K562 (cell line): ENCODE data around the gene STAB2. TPM values are rescaled to one million over a fixed set of nuclear protein-coding genes. Genes with fewer than 3 reads are reported as not detected.

Source experiments
- ZNF384 ChIP-seq: IDR thresholded peaks from 2 replicates; pipeline ENCODE4 v1.6.1; 2012; ENCODE audit warnings: low read depth, low read length, improper control_type of control experiment
- polyA plus RNA-seq, 8 experiments: library from polyadenylated mRNA; depleted of rRNA in 4 of 8; stranded (reverse) in 5 of 8; unstranded in 3 of 8; fragments of >200 nt; fragmentation: Nextera tagmentation in 2 of 8; fragmentation: Illumina TruSeq in 1 of 8; extraction: Ambion mirVana in 2 of 8; extraction: Trizol in 1 of 8; gene quantifications; 2 replicates each; pipeline versions ENCODE4 v1.2.1 to v1.2.3, GENCODE V29; 2011 to 2014; ENCODE audit warnings: inconsistent platforms in 1 of 8, missing spikeins in 1 of 8
- total RNA-seq, 7 experiments: library from RNA; depleted of rRNA in 6 of 7; stranded (reverse); fragments of >200 nt in 6 of 7; fragmentation: Illumina TruSeq in 2 of 7; extraction: Trizol in 2 of 7; gene quantifications; 2 replicates each; pipeline versions ENCODE4 v1.2.1 to v1.2.3, GENCODE V29; 2011 to 2021; ENCODE audit warnings: low replicate concordance in 1 of 7
- TF ChIP-seq, protein P1 (sequence below): fragments of 450-650 bp; IDR thresholded peaks from 2 replicates; pipeline ENCODE4 v1.6.1; 2017; ENCODE audit warnings: antibody characterized with exemption, mild to moderate bottlenecking
- TF ChIP-seq, protein P2 (sequence below): fragments of 250-450 bp; sonication (Bioruptor Pico); IDR thresholded peaks from 2 replicates; pipeline ENCODE4 v1.5.0; 2021
- TF ChIP-seq, protein P3 (sequence below): fragments of 250-450 bp; sonication (Bioruptor Pico); IDR thresholded peaks from 2 replicates; pipeline ENCODE4 v1.5.0; 2020; ENCODE audit warnings: mild to moderate bottlenecking, borderline replicate concordance

STAB2 gene
- total and polyA plus RNA-seq, 9 of the 15 experiments (the other 6 are each of a cell fraction or from before 2014, with no cell fraction given): 0.10 TPM; not detected in 8

DNA sequence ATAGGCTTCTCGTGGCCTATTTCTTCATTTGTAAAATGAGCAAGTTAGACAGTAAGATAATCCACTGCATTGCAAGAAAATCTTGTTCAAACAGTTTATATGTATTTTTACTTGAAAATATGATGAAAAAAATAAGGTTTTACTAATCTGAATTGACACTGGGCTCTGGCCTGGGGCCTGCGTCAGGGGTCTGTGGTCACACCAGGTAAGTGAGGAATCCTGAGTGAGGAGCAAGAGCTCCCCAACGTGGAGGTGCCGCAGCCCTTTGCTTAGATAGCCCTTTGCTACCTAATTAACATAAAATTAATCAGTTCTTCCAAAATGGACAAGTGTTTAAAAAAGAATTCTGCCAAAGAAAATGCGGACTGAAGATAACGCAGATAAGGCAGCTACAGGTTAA, 39.1 kb upstream of the STAB2 start (continued):
- TF ChIP-seq, protein P1, sequence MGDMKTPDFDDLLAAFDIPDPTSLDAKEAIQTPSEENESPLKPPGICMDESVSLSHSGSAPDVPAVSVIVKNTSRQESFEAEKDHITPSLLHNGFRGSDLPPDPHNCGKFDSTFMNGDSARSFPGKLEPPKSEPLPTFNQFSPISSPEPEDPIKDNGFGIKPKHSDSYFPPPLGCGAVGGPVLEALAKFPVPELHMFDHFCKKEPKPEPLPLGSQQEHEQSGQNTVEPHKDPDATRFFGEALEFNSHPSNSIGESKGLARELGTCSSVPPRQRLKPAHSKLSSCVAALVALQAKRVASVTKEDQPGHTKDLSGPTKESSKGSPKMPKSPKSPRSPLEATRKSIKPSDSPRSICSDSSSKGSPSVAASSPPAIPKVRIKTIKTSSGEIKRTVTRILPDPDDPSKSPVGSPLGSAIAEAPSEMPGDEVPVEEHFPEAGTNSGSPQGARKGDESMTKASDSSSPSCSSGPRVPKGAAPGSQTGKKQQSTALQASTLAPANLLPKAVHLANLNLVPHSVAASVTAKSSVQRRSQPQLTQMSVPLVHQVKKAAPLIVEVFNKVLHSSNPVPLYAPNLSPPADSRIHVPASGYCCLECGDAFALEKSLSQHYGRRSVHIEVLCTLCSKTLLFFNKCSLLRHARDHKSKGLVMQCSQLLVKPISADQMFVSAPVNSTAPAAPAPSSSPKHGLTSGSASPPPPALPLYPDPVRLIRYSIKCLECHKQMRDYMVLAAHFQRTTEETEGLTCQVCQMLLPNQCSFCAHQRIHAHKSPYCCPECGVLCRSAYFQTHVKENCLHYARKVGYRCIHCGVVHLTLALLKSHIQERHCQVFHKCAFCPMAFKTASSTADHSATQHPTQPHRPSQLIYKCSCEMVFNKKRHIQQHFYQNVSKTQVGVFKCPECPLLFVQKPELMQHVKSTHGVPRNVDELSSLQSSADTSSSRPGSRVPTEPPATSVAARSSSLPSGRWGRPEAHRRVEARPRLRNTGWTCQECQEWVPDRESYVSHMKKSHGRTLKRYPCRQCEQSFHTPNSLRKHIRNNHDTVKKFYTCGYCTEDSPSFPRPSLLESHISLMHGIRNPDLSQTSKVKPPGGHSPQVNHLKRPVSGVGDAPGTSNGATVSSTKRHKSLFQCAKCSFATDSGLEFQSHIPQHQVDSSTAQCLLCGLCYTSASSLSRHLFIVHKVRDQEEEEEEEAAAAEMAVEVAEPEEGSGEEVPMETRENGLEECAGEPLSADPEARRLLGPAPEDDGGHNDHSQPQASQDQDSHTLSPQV: no peak
- TF ChIP-seq, protein P2, sequence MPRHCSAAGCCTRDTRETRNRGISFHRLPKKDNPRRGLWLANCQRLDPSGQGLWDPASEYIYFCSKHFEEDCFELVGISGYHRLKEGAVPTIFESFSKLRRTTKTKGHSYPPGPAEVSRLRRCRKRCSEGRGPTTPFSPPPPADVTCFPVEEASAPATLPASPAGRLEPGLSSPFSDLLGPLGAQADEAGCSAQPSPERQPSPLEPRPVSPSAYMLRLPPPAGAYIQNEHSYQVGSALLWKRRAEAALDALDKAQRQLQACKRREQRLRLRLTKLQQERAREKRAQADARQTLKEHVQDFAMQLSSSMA (CRISPR knock-in tag): no peak
- TF ChIP-seq ZNF384: no peak
- TF ChIP-seq, protein P3, sequence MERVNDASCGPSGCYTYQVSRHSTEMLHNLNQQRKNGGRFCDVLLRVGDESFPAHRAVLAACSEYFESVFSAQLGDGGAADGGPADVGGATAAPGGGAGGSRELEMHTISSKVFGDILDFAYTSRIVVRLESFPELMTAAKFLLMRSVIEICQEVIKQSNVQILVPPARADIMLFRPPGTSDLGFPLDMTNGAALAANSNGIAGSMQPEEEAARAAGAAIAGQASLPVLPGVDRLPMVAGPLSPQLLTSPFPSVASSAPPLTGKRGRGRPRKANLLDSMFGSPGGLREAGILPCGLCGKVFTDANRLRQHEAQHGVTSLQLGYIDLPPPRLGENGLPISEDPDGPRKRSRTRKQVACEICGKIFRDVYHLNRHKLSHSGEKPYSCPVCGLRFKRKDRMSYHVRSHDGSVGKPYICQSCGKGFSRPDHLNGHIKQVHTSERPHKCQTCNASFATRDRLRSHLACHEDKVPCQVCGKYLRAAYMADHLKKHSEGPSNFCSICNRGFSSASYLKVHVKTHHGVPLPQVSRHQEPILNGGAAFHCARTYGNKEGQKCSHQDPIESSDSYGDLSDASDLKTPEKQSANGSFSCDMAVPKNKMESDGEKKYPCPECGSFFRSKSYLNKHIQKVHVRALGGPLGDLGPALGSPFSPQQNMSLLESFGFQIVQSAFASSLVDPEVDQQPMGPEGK: no peak
